SH-SY5Y (cell line): ENCODE results near the gene SH3TC2.

Experiments
- GATA2 ChIP-seq: IDR thresholded peaks from 2 replicates; pipeline ENCODE4 v1.6.1; 2011; ENCODE audit warnings: mild to moderate bottlenecking, low read depth, low read length
- GATA3 ChIP-seq: IDR thresholded peaks from 2 replicates; pipeline ENCODE4 v1.6.1; 2011; ENCODE audit warnings: low read depth, mild to moderate bottlenecking, low read length, moderate library complexity

- TF ChIP-seq GATA2 = no peak
- no peak for TF ChIP-seq GATA3
Measured at GRCh38 chr5:148978370-148979082, 84.3 kb downstream of the SH3TC2 start.
